H1 (cell line): Measurements from ENCODE around the gene LSM3. TPM values are rescaled to one million over a fixed set of nuclear protein-coding genes. Genes with fewer than 3 reads are reported as not detected.

Experiments used
- ASH2L ChIP-seq: fragments of 200-600, 300-600 bp; sonication (generic); IDR thresholded peaks from one replicate; pipeline ENCODE4 v1.7.1; 2017; ENCODE audit warnings: low read length
- CHD1 ChIP-seq: IDR thresholded peaks from 2 replicates; pipeline ENCODE4 v1.6.1; 2012; ENCODE audit warnings: low read depth, low read length, improper control_type of control experiment
- CHD2 ChIP-seq: IDR thresholded peaks from 2 replicates; pipeline ENCODE4 v1.6.1; 2012; ENCODE audit warnings: low read length, improper control_type of control experiment
- CTCF ChIP-seq, 3 experiments: IDR thresholded peaks; 1 replicate in 2 of 3; 2 replicates in 1 of 3; pipeline versions ENCODE4 v1.5.1 to v1.6.1; 2011; ENCODE audit warnings: low read length in 3 of 3, mild to moderate bottlenecking in 3 of 3, inconsistent platforms in 2 of 3, low read depth in 1 of 3, moderate library complexity in 1 of 3; ENCODE audit not compliant: insufficient read depth in 1 of 3; ENCODE audit errors: control extremely low read depth in 1 of 3
- EP300 ChIP-seq, 2 experiments: IDR thresholded peaks; 1 replicate in 1 of 2; 2 replicates in 1 of 2; pipeline ENCODE4 v1.6.1; 2011 to 2012; ENCODE audit warnings: low read depth in 2 of 2, low read length in 2 of 2, mild to moderate bottlenecking in 2 of 2, borderline replicate concordance in 1 of 2, inconsistent platforms in 1 of 2, moderate library complexity in 1 of 2
- FOSL1 ChIP-seq: IDR thresholded peaks from 2 replicates; pipeline ENCODE4 v1.6.1; 2011; ENCODE audit warnings: mild to moderate bottlenecking, low read depth, low read length, moderate library complexity; ENCODE audit not compliant: insufficient read depth
- GABPA ChIP-seq: IDR thresholded peaks from 2 replicates; pipeline ENCODE4 v1.6.1; 2011; ENCODE audit warnings: mild to moderate bottlenecking, low read length, moderate library complexity, borderline replicate concordance; ENCODE audit not compliant: insufficient read depth
- GTF2F1 ChIP-seq: IDR thresholded peaks from 2 replicates; pipeline ENCODE4 v1.6.1; 2012; ENCODE audit warnings: low read depth, low read length, improper control_type of control experiment, borderline replicate concordance
- JUN ChIP-seq: IDR thresholded peaks from 2 replicates; pipeline ENCODE4 v1.6.1; 2011; ENCODE audit warnings: low read depth, mild to moderate bottlenecking, improper control_type of control experiment, low read length
- KDM5A ChIP-seq: fragments of 200-600 bp; IDR thresholded peaks from 2 replicates; pipeline ENCODE4 v1.7.1; 2012; ENCODE audit warnings: mild to moderate bottlenecking, low read length, inconsistent platforms, mixed read lengths
- NRF1 ChIP-seq: IDR thresholded peaks from 2 replicates; pipeline ENCODE4 v1.6.1; 2011; ENCODE audit warnings: mild to moderate bottlenecking, low read depth, low read length, improper control_type of control experiment
- PHF8 ChIP-seq: fragments of 200-600 bp; sonication (generic); conservative IDR thresholded peaks from 2 replicates; pipeline ENCODE4 v1.7.1; 2012; ENCODE audit warnings: low read depth, mild to moderate bottlenecking, inconsistent platforms, low read length, moderate library complexity
- POLR2AphosphoS5 ChIP-seq: IDR thresholded peaks from 2 replicates; pipeline ENCODE4 v1.6.1; 2011; ENCODE audit warnings: low read depth, low read length
- RBBP5 ChIP-seq: IDR thresholded peaks from 2 replicates; pipeline ENCODE4 v1.7.1; 2012; ENCODE audit warnings: low read depth, mild to moderate bottlenecking, inconsistent platforms, low read length, moderate library complexity, borderline replicate concordance
- RFX5 ChIP-seq: IDR thresholded peaks from 2 replicates; pipeline ENCODE4 v1.6.1; 2011; ENCODE audit warnings: low read depth, low read length, improper control_type of control experiment, borderline replicate concordance
- RNF2 ChIP-seq: fragments of 200-900, 300-1000 bp; sonication (generic); IDR thresholded peaks from 2 replicates; pipeline ENCODE4 v1.7.1; 2016; ENCODE audit warnings: borderline replicate concordance, low read depth, mild to moderate bottlenecking, antibody characterized with exemption, low read length; ENCODE audit not compliant: poor library complexity, severe bottlenecking; ENCODE audit errors: missing control alignments
- SP4 ChIP-seq: IDR thresholded peaks from 2 replicates; pipeline ENCODE4 v1.6.1; 2012; ENCODE audit warnings: low read length, inconsistent platforms
- TBP ChIP-seq: IDR thresholded peaks from 2 replicates; pipeline ENCODE4 v1.6.1; 2011; ENCODE audit warnings: low read depth, low read length, improper control_type of control experiment
- TCF12 ChIP-seq: IDR thresholded peaks from 2 replicates; pipeline ENCODE4 v1.6.1; 2011; ENCODE audit warnings: low read depth, mild to moderate bottlenecking, low read length
- TEAD4 ChIP-seq: IDR thresholded peaks from 2 replicates; pipeline ENCODE4 v1.6.1; 2012; ENCODE audit warnings: low read depth, low read length, inconsistent platforms, mixed read lengths
- ZNF274 ChIP-seq: IDR thresholded peaks from 2 replicates; pipeline ENCODE4 v1.7.0; 2012; ENCODE audit warnings: low read length, borderline replicate concordance; ENCODE audit errors: extremely low read depth
- polyA plus RNA-seq, 7 experiments: library from polyadenylated mRNA; depleted of rRNA in 3 of 7; stranded (reverse) in 5 of 7; unstranded in 2 of 7; fragments of >200 nt in 5 of 7; fragments of 200-250 nt in 2 of 7; gene quantifications; 1 replicate in 5 of 7; 2 replicates in 1 of 7; 4 replicates in 1 of 7; pipeline versions ENCODE4 v1.2.1 to v1.2.3, GENCODE V29; 2011 to 2013; ENCODE audit warnings: missing spikeins in 2 of 7, mixed read lengths in 2 of 7
- total RNA-seq: library from RNA; stranded (reverse); fragmentation: NEBNext Ultra II Directional; extraction: Animal tissue kit (Norgen Biotek cat#: 25700); gene quantifications from 2 replicates; pipeline ENCODE4 v1.2.1, GENCODE V29; 2021

Gene LSM3
- total and polyA plus RNA-seq, 2 of the 8 experiments (the other 6 are each of a cell fraction or from before 2014, with no cell fraction given), result 7.1 to 25.4 TPM

- peak; percentile 94 for TF ChIP-seq KDM5A
- TF ChIP-seq RFX5, result no peak
- no peak for TF ChIP-seq CHD1
- TF ChIP-seq POLR2AphosphoS5, result peak; percentile 60
- peak; percentile 99 for TF ChIP-seq CHD2
- peak; percentile 91 for TF ChIP-seq ASH2L
- peak; percentile 58; the same call in 1 of the 2 replicates for TF ChIP-seq TBP
- 0 out of 2 replicates have a peak, but pooled peaks have one; percentile 14 for TF ChIP-seq TEAD4
- 0 out of 2 replicates have a peak, but pooled peaks have one; percentile 84 for TF ChIP-seq RBBP5
- no peak for TF ChIP-seq ZNF274
- peak; percentile 49; the same call in 1 of the 2 replicates for TF ChIP-seq GTF2F1
- TF ChIP-seq RNF2, result no peak
- no peak for TF ChIP-seq JUN
- TF ChIP-seq NRF1, result no peak
- no peak for TF ChIP-seq FOSL1
- no peak for TF ChIP-seq EP300 (IDR thresholded peaks at IDR 0.05; ENCODE audit: borderline replicate concordance in 1 of 2, low read depth in 2 of 2, low read length in 2 of 2)
- no peak for TF ChIP-seq CTCF (IDR thresholded peaks at IDR 0.05; ENCODE audit: control extremely low read depth in 1 of 3, insufficient read depth in 1 of 3, low read depth in 1 of 3, low read length in 3 of 3)
- TF ChIP-seq TCF12, result no peak
- TF ChIP-seq GABPA, result 0 out of 2 replicates have a peak, but pooled peaks have one; percentile 19
- TF ChIP-seq PHF8, result peak; percentile 89
- peak; percentile 76; the same call in 1 of the 2 replicates for TF ChIP-seq SP4
Measured at GRCh38 chr3:14178247-14179113, at the start of gene LSM3, which contains the start of gene XPC (continued).
